Measurements from ENCODE around the gene KCNH2.

- no peak for TF ChIP-seq ATF3 (IDR thresholded peaks at IDR 0.05; ENCODE audit: borderline replicate concordance, extremely low read depth, low read depth, low read length)
- TF ChIP-seq SMC3 (IDR thresholded peaks at IDR 0.05; ENCODE audit: borderline replicate concordance, low read length), result no peak
- TF ChIP-seq, protein P1, sequence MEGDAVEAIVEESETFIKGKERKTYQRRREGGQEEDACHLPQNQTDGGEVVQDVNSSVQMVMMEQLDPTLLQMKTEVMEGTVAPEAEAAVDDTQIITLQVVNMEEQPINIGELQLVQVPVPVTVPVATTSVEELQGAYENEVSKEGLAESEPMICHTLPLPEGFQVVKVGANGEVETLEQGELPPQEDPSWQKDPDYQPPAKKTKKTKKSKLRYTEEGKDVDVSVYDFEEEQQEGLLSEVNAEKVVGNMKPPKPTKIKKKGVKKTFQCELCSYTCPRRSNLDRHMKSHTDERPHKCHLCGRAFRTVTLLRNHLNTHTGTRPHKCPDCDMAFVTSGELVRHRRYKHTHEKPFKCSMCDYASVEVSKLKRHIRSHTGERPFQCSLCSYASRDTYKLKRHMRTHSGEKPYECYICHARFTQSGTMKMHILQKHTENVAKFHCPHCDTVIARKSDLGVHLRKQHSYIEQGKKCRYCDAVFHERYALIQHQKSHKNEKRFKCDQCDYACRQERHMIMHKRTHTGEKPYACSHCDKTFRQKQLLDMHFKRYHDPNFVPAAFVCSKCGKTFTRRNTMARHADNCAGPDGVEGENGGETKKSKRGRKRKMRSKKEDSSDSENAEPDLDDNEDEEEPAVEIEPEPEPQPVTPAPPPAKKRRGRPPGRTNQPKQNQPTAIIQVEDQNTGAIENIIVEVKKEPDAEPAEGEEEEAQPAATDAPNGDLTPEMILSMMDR (IDR thresholded peaks at IDR 0.05 in 2 of 3, conservative IDR thresholded peaks at IDR 0.05 in 1 of 3; ENCODE audit: control insufficient read depth in 2 of 3, extremely low read depth in 1 of 3, insufficient read depth in 1 of 3, low read depth in 3 of 3, low read length in 3 of 3), result no peak
- TF ChIP-seq CREB1 (IDR thresholded peaks at IDR 0.05; ENCODE audit: low read depth), result no peak
- no peak for TF ChIP-seq YY1 (IDR thresholded peaks at IDR 0.05; ENCODE audit: low read depth, low read length)
- TF ChIP-seq TCF12 (IDR thresholded peaks at IDR 0.05; ENCODE audit: low read depth, low read length), result no peak
- no peak for TF ChIP-seq POLR2A (IDR thresholded peaks at IDR 0.05; ENCODE audit: low read depth, low read length)
- no peak for TF ChIP-seq ZZZ3 (IDR thresholded peaks at IDR 0.05; ENCODE audit: control insufficient read depth, insufficient read length, low read depth)
- TF ChIP-seq, protein P2, sequence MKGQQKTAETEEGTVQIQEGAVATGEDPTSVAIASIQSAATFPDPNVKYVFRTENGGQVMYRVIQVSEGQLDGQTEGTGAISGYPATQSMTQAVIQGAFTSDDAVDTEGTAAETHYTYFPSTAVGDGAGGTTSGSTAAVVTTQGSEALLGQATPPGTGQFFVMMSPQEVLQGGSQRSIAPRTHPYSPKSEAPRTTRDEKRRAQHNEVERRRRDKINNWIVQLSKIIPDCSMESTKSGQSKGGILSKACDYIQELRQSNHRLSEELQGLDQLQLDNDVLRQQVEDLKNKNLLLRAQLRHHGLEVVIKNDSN (IDR thresholded peaks at IDR 0.05; ENCODE audit: borderline replicate concordance, extremely low read length, insufficient read depth, low read depth, low read length), result no peak
- TF ChIP-seq TBL1XR1 (IDR thresholded peaks at IDR 0.05; ENCODE audit: low read depth, low read length), result no peak
- no peak for TF ChIP-seq BHLHE40 (IDR thresholded peaks at IDR 0.05; ENCODE audit: borderline replicate concordance in 1 of 2, low read depth in 2 of 2, low read length in 1 of 2)
- TF ChIP-seq SMAD5 (IDR thresholded peaks at IDR 0.05; ENCODE audit: low read depth), result no peak
- no peak for TF ChIP-seq RAD21 (IDR thresholded peaks at IDR 0.05; ENCODE audit: insufficient read depth, low read depth, low read length)
Observed at GRCh38 chr7:150917969-150918368, 60.2 kb downstream of the KCNH2 start.
